ENCODE results near the gene KLF6.

Gene KLF6

GRCh38 chr10:3774018-3774813 lies 10.8 kb downstream of the KLF6 start:
- H3K9ac ChIP-seq (ENCODE audit: low read length in 2 of 2): no peak overlapping the region
- H3K27ac ChIP-seq (ENCODE audit: low read length): peak overlapping the region; percentile 69
- peaks cover 33% of the 10 kb centered on the region for H3K4me1 ChIP-seq (ENCODE audit: control insufficient read depth, insufficient read depth, low read length)
- H3K9me3 ChIP-seq (ENCODE audit: control insufficient read depth in 2 of 2, low read length in 2 of 2): no peaks in the 10 kb centered on the region
- H3K4me3 ChIP-seq (ENCODE audit: low read length in 2 of 2): no peak overlapping the region
- no peaks in the 10 kb centered on the region for H3K27me3 ChIP-seq (ENCODE audit: control insufficient read depth in 1 of 2, insufficient read depth in 2 of 2, low read length in 2 of 2)
- peaks cover 15 to 25% of the 10 kb centered on the region in 2 donors for H3K36me3 ChIP-seq (ENCODE audit: control insufficient read depth in 2 of 2, insufficient read depth in 2 of 2, low read length in 2 of 2)

GRCh38 chr10:3773460-3774017 lies 11.5 kb downstream of the KLF6 start:
- peaks cover 9 to 18% of the 10 kb centered on the region in 2 donors for H3K36me3 ChIP-seq (ENCODE audit: control insufficient read depth in 2 of 2, insufficient read depth in 2 of 2, low read length in 2 of 2)
- no peak overlapping the region for H3K9ac ChIP-seq (ENCODE audit: low read length in 2 of 2)
- no peaks in the 10 kb centered on the region for H3K27me3 ChIP-seq (ENCODE audit: control insufficient read depth in 1 of 2, insufficient read depth in 2 of 2, low read length in 2 of 2)
- no peaks in the 10 kb centered on the region for H3K9me3 ChIP-seq (ENCODE audit: control insufficient read depth in 2 of 2, low read length in 2 of 2)
- H3K4me3 ChIP-seq (ENCODE audit: low read length in 2 of 2): no peak overlapping the region
- no peak overlapping the region for H3K27ac ChIP-seq (ENCODE audit: low read length)
- peaks cover 26% of the 10 kb centered on the region for H3K4me1 ChIP-seq (ENCODE audit: control insufficient read depth, insufficient read depth, low read length)

GRCh38 chr10:3772361-3773171 lies 12.4 kb downstream of the KLF6 start:
- Histone ChIP-seq H3K27me3 (ENCODE audit: control insufficient read depth in 1 of 2, insufficient read depth in 2 of 2, low read length in 2 of 2) (no peaks in the 10 kb centered on the region), H3K27ac (ENCODE audit: low read length) (no peak overlapping the region), H3K36me3 (ENCODE audit: control insufficient read depth in 2 of 2, insufficient read depth in 2 of 2, low read length in 2 of 2) (peaks cover 4 to 13% of the 10 kb centered on the region in 2 donors), H3K4me3 (ENCODE audit: low read length in 2 of 2) (no peak overlapping the region), H3K9ac (ENCODE audit: low read length in 2 of 2) (no peak overlapping the region), H3K4me1 (ENCODE audit: control insufficient read depth, insufficient read depth, low read length) (peaks cover 20% of the 10 kb centered on the region), H3K9me3 (ENCODE audit: control insufficient read depth in 2 of 2, low read length in 2 of 2) (no peaks in the 10 kb centered on the region)

GRCh38 chr10:3770611-3771110 lies 14.3 kb downstream of the KLF6 start:
- H3K27me3 ChIP-seq (ENCODE audit: control insufficient read depth in 1 of 2, insufficient read depth in 2 of 2, low read length in 2 of 2): no peaks in the 10 kb centered on the region
- H3K9me3 ChIP-seq (ENCODE audit: control insufficient read depth in 2 of 2, low read length in 2 of 2): no peaks in the 10 kb centered on the region
- H3K9ac ChIP-seq (ENCODE audit: low read length in 2 of 2): no peak overlapping the region
- peaks cover 0 to 7% of the 10 kb centered on the region in 2 donors for H3K36me3 ChIP-seq (ENCODE audit: control insufficient read depth in 2 of 2, insufficient read depth in 2 of 2, low read length in 2 of 2)
- no peak overlapping the region for H3K4me3 ChIP-seq (ENCODE audit: low read length in 2 of 2)
- no peak overlapping the region for H3K27ac ChIP-seq (ENCODE audit: low read length)
- H3K4me1 ChIP-seq (ENCODE audit: control insufficient read depth, insufficient read depth, low read length): peaks cover 8% of the 10 kb centered on the region

- Histone ChIP-seq H3K9ac (ENCODE audit: low read length in 2 of 2) (no peak overlapping the region), H3K9me3 (ENCODE audit: control insufficient read depth in 2 of 2, low read length in 2 of 2) (no peaks in the 10 kb centered on the region), H3K4me1 (ENCODE audit: control insufficient read depth, insufficient read depth, low read length) (peaks cover 3% of the 10 kb centered on the region), H3K4me3 (ENCODE audit: low read length in 2 of 2) (no peak overlapping the region), H3K27me3 (ENCODE audit: control insufficient read depth in 1 of 2, insufficient read depth in 2 of 2, low read length in 2 of 2) (no peaks in the 10 kb centered on the region), H3K27ac (ENCODE audit: low read length) (no peak overlapping the region), H3K36me3 (ENCODE audit: control insufficient read depth in 2 of 2, insufficient read depth in 2 of 2, low read length in 2 of 2) (peaks cover 0 to 3% of the 10 kb centered on the region in 2 donors)
These were observed 15.5 kb downstream of the KLF6 start for GRCh38 chr10:3769556-3769955.

- no peak overlapping the region for H3K9ac ChIP-seq (ENCODE audit: low read length in 2 of 2)
- no peaks in the 10 kb centered on the region for H3K27me3 ChIP-seq (ENCODE audit: control insufficient read depth in 1 of 2, insufficient read depth in 2 of 2, low read length in 2 of 2)
- H3K4me1 ChIP-seq (ENCODE audit: control insufficient read depth, insufficient read depth, low read length): peaks cover 7% of the 10 kb centered on the region
- no peak overlapping the region for H3K4me3 ChIP-seq (ENCODE audit: low read length in 2 of 2)
- H3K9me3 ChIP-seq (ENCODE audit: control insufficient read depth in 2 of 2, low read length in 2 of 2): no peaks in the 10 kb centered on the region
- H3K27ac ChIP-seq (ENCODE audit: low read length): no peak overlapping the region
- H3K36me3 ChIP-seq (ENCODE audit: control insufficient read depth in 2 of 2, insufficient read depth in 2 of 2, low read length in 2 of 2): no peaks in the 10 kb centered on the region
These were observed 18.8 kb downstream of the KLF6 start for GRCh38 chr10:3766046-3766756.

GRCh38 chr10:3765146-3765545 lies 19.9 kb downstream of the KLF6 start:
- no peaks in the 10 kb centered on the region for H3K36me3 ChIP-seq (ENCODE audit: control insufficient read depth in 2 of 2, insufficient read depth in 2 of 2, low read length in 2 of 2)
- H3K9me3 ChIP-seq (ENCODE audit: control insufficient read depth in 2 of 2, low read length in 2 of 2): no peaks in the 10 kb centered on the region
- H3K4me1 ChIP-seq (ENCODE audit: control insufficient read depth, insufficient read depth, low read length): peaks cover 7% of the 10 kb centered on the region
- H3K27ac ChIP-seq (ENCODE audit: low read length): no peak overlapping the region
- no peaks in the 10 kb centered on the region for H3K27me3 ChIP-seq (ENCODE audit: control insufficient read depth in 1 of 2, insufficient read depth in 2 of 2, low read length in 2 of 2)
- no peak overlapping the region for H3K9ac ChIP-seq (ENCODE audit: low read length in 2 of 2)
- no peak overlapping the region for H3K4me3 ChIP-seq (ENCODE audit: low read length in 2 of 2)

- Histone ChIP-seq H3K9me3 (ENCODE audit: control insufficient read depth in 2 of 2, low read length in 2 of 2) (no peaks in the 10 kb centered on the region), H3K27me3 (ENCODE audit: control insufficient read depth in 1 of 2, insufficient read depth in 2 of 2, low read length in 2 of 2) (no peaks in the 10 kb centered on the region), H3K36me3 (ENCODE audit: control insufficient read depth in 2 of 2, insufficient read depth in 2 of 2, low read length in 2 of 2) (no peaks in the 10 kb centered on the region), H3K4me3 (ENCODE audit: low read length in 2 of 2) (no peak overlapping the region), H3K27ac (ENCODE audit: low read length) (no peak overlapping the region), H3K9ac (ENCODE audit: low read length in 2 of 2) (no peak overlapping the region), H3K4me1 (ENCODE audit: control insufficient read depth, insufficient read depth, low read length) (peaks cover 7% of the 10 kb centered on the region)
These were observed 20.3 kb downstream of the KLF6 start for GRCh38 chr10:3764626-3765112.

GRCh38 chr10:3763852-3764625 lies 21.0 kb downstream of the KLF6 start:
- H3K9me3 ChIP-seq (ENCODE audit: control insufficient read depth in 2 of 2, low read length in 2 of 2): no peaks in the 10 kb centered on the region
- peaks cover 7% of the 10 kb centered on the region for H3K4me1 ChIP-seq (ENCODE audit: control insufficient read depth, insufficient read depth, low read length)
- no peaks in the 10 kb centered on the region for H3K27me3 ChIP-seq (ENCODE audit: control insufficient read depth in 1 of 2, insufficient read depth in 2 of 2, low read length in 2 of 2)
- no peak overlapping the region for H3K4me3 ChIP-seq (ENCODE audit: low read length in 2 of 2)
- no peak overlapping the region for H3K27ac ChIP-seq (ENCODE audit: low read length)
- no peaks in the 10 kb centered on the region for H3K36me3 ChIP-seq (ENCODE audit: control insufficient read depth in 2 of 2, insufficient read depth in 2 of 2, low read length in 2 of 2)
- no peak overlapping the region for H3K9ac ChIP-seq (ENCODE audit: low read length in 2 of 2)
